Subcutaneous abdominal adipose tissue (tissue), 5 donors: ENCODE measurements around the gene ABCB8.

Experiments used
- H3K27ac ChIP-seq: one replicate; pipeline ENCODE4 v1.7.0; 2013; ENCODE audit warnings: low read depth, mild to moderate bottlenecking, inconsistent platforms, low read length, moderate library complexity
- H3K27me3 ChIP-seq, 5 donors: one replicate each; pipeline ENCODE4 v1.7.0; 2013; ENCODE audit warnings: low read length in 5 of 5, inconsistent platforms in 1 of 5; ENCODE audit not compliant: control insufficient read depth in 5 of 5, insufficient read depth in 4 of 5
- H3K36me3 ChIP-seq, 5 donors: one replicate each; pipeline ENCODE4 v1.7.0; 2013; ENCODE audit warnings: low read length in 5 of 5; ENCODE audit not compliant: control insufficient read depth in 5 of 5, insufficient read depth in 5 of 5
- H3K4me1 ChIP-seq, 5 donors: one replicate each; pipeline ENCODE4 v1.7.0; 2013; ENCODE audit warnings: low read length in 5 of 5, mild to moderate bottlenecking in 3 of 5, moderate library complexity in 1 of 5; ENCODE audit not compliant: control insufficient read depth in 5 of 5, insufficient read depth in 5 of 5
- H3K4me3 ChIP-seq, 5 donors: one replicate each; pipeline ENCODE4 v1.7.0; 2013; ENCODE audit warnings: low read length in 5 of 5, low read depth in 1 of 5
- H3K9ac ChIP-seq, 5 donors: one replicate each; pipeline ENCODE4 v1.7.0; 2013; ENCODE audit warnings: low read length in 5 of 5, mild to moderate bottlenecking in 4 of 5, moderate library complexity in 3 of 5
- H3K9me3 ChIP-seq, 5 donors: one replicate each; pipeline ENCODE4 v1.7.0; 2013; ENCODE audit warnings: low read length in 5 of 5; ENCODE audit not compliant: control insufficient read depth in 5 of 5
- donor health status: healthy.
- donor health status: healthy.
- donor health status: healthy.
- donor health status: healthy.
- donor health status: healthy.

ABCB8 gene

DNA sequence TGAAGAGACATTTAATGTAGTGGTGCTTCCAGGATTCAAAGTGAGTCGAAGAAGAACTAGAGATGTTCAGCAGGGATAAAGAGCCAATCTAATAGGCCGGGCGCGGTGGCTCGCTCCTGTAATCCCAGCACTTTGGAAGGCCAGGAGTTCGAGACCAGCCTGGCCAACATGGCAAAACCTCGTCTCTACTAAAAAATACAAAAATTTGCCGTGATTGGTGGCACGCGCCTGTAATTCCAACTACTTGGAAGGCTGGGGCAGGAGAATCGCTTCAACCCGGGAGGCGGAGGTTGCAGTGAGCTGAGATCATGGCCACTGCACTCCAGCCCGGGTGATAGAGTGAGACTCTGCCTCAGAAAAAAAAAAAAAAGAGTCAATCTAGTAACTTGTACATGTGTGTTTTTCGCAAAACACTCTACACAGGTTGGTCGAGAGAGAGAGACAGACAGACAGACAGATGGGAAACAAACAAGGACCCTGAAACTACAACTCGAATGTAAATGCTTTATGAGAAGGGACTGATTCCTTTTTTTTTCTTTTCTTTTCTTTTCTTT lies 775 bp downstream of the ABCB8 start:
- H3K9ac ChIP-seq, result peak overlapping the region in 4 of 5 donors; percentile 54 to 78 (median 68)
- H3K36me3 ChIP-seq, result peaks cover 0 to 28% (median 7%) of the 10 kb centered on the region in 5 donors
- H3K4me3 ChIP-seq, result peak overlapping the region; percentile 75 to 93 (median 90)
- no peaks in the 10 kb centered on the region for H3K27me3 ChIP-seq
- H3K27ac ChIP-seq, result peak overlapping the region; percentile 72
- H3K4me1 ChIP-seq, result peaks cover 0 to 19% (median 12%) of the 10 kb centered on the region in 5 donors
- no peaks in the 10 kb centered on the region for H3K9me3 ChIP-seq

DNA sequence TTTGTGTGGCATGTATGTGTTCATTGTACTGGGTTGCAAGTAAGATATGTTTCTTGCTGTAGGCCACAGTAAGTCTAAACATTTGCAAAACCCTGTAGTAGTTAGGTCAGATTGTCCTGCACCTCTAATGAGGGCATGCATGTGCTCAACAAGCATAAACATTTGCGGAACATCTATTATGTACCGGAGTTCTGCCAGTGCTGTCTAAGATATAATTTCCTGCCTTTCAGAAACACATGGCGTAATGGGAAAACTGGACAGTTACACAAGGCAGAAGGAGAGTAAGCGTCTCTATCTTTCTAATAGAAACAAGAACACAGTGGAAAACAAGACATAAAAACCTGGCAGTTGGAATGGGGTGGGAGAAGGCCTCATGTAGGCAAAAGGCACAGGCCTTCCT lies 2.8 kb downstream of the ABCB8 start:
- no peak overlapping the region for H3K9ac ChIP-seq
- H3K36me3 ChIP-seq, result peaks cover 0 to 48% (median 27%) of the 10 kb centered on the region in 5 donors
- peaks cover 0 to 19% (median 12%) of the 10 kb centered on the region in 5 donors for H3K4me1 ChIP-seq
- H3K27me3 ChIP-seq, result no peaks in the 10 kb centered on the region
- H3K4me3 ChIP-seq, result no peak overlapping the region
- H3K27ac ChIP-seq, result no peak overlapping the region
- no peaks in the 10 kb centered on the region for H3K9me3 ChIP-seq

DNA sequence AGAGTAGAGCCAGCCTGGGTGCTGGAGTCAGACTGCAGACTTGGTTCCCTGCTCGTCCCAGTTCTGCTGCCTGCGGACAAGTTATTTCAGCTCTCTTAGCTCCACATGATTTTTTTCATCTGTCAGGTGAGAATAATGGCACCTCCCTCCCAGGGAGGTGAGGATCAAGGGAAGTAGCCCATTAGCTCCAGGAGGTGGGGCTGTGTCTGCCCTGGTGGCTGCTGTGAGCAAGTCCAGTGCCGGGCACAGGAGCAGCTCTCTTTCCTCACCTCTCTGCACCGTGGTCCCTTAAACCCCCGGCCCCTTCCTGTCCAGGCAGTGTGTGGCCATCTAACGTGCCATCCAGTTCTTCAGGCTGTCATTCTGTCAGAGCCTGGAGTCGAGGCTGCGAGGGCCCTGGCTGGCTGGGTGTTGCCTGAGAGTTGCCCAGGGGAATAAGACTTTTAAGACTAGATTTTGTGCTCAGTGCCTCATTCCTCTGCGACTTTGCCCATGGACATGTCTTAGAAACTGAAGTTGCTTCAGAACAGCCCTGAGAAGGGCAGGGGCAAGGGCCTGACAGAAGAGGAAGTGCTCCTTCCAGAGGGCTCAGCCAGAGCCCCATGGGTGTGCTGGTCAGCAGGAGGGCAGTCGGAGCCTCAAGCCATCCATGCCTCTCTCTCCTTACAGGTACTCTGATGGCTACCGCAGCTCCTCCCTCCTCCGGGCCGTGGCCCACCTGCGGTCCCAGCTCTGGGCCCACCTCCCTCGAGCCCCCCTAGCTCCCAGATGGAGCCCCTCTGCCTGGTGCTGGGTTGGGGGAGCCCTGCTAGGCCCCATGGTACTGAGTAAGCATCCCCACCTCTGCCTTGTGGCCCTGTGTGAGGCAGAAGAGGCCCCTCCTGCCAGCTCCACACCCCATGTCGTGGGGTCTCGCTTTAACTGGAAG lies 5.0 kb downstream of the ABCB8 start:
- peak overlapping the region in 1 of 5 donors; percentile 16 for H3K9ac ChIP-seq

DNA sequence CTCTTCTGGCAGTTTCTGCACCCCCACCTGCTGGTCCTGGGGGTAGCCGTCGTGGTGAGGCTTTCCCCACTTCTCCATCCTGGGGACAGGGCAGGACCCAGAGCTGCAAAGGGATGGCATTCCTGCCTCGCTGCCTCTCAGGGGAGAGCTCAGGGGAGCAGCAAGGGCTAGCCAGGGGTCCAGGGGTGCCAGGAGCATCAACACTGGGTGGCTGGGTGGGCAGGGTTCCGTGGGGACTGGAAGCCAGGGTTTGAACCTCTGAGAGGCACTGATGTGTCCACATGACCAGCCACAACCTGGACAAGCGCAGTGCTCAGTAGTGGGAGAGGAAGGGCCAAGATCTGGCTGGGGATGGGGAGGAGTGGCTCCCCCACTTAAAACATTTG lies 5.6 kb downstream of the ABCB8 start:
- Histone ChIP-seq H3K27ac (no peak overlapping the region), H3K4me1 (peaks cover 0 to 15% (median 9%) of the 10 kb centered on the region in 5 donors), H3K4me3 (no peak overlapping the region), H3K27me3 (no peaks in the 10 kb centered on the region), H3K36me3 (peaks cover 0 to 65% (median 41%) of the 10 kb centered on the region in 5 donors), H3K9ac (no peak overlapping the region), H3K9me3 (no peaks in the 10 kb centered on the region)

More for the DNA sequence above, 5.0 kb downstream of the ABCB8 start:
- Histone ChIP-seq H3K27ac (no peak overlapping the region), H3K4me3 (no peak overlapping the region), H3K9me3 (no peaks in the 10 kb centered on the region), H3K36me3 (peaks cover 0 to 65% (median 41%) of the 10 kb centered on the region in 5 donors), H3K27me3 (no peaks in the 10 kb centered on the region), H3K4me1 (peaks cover 0 to 13% (median 8%) of the 10 kb centered on the region in 5 donors)

DNA sequence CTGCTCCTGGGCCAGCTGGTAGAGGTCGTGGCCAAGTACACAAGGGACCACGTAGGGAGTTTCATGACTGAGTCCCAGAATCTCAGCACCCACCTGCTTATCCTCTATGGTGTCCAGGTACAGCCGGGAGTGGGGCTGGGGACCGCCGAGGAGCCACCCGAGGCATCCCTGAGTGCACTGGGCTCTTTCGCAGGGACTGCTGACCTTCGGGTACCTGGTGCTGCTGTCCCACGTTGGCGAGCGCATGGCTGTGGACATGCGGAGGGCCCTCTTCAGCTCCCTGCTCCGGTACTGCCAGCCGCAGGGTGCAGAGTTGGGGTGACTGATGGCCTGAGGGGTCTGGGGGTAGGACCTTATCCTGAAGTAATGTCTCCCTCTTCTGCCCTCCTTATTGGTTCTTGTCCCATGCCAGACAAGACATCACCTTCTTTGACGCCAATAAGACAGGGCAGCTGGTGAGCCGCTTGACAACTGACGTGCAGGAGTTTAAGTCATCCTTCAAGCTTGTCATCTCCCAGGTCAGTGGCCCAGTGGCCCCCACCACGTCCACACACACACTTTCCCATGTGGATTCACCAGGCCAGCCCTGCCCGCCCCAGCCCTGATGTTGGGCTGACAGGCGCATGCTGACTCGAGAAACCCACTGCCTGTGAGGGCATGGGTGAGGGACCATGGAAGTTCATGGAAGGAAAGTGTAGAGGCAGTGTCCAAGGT lies 6.2 kb downstream of the ABCB8 start:
- Histone ChIP-seq H3K9ac (no peak overlapping the region), H3K9me3 (no peaks in the 10 kb centered on the region), H3K27ac (no peak overlapping the region), H3K4me3 (no peak overlapping the region), H3K4me1 (peaks cover 0 to 15% (median 11%) of the 10 kb centered on the region in 5 donors), H3K36me3 (peaks cover 0 to 65% (median 41%) of the 10 kb centered on the region in 5 donors), H3K27me3 (no peaks in the 10 kb centered on the region)

DNA sequence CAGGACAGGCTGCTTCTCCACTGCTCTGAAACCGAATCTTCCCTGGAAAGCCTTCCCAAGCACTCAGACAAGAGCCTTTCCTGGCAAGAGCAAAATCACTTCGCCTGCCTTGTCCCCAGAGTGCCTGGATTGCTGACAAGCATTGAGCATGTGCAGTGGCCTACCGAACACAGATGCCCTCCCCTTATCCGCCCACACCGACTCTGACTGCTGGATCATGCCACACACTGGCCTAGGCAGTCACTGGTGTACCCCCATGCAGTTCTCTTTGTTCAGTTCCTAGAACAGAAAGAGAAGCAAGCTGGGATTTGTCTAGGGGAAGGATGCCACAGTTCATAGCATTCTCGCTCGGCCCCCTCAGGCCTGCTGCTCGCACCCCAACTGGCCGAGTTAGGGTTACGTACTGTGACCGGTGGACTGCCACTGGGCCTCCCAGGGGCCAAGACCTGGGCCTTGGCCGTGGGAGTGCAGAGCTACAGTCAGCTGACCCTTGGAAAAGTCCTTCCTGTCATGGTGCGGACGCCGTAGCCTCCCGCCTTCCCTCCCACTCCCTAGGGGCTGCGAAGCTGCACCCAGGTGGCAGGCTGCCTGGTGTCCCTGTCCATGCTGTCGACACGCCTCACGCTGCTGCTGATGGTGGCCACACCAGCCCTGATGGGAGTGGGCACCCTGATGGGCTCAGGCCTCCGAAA lies 6.9 kb downstream of the ABCB8 start:
- Histone ChIP-seq H3K27ac (no peak overlapping the region), H3K9ac (no peak overlapping the region), H3K4me1 (peaks cover 0 to 15% (median 11%) of the 10 kb centered on the region in 5 donors), H3K36me3 (peaks cover 0 to 65% (median 41%) of the 10 kb centered on the region in 5 donors), H3K9me3 (no peaks in the 10 kb centered on the region), H3K4me3 (no peak overlapping the region), H3K27me3 (no peaks in the 10 kb centered on the region)

DNA sequence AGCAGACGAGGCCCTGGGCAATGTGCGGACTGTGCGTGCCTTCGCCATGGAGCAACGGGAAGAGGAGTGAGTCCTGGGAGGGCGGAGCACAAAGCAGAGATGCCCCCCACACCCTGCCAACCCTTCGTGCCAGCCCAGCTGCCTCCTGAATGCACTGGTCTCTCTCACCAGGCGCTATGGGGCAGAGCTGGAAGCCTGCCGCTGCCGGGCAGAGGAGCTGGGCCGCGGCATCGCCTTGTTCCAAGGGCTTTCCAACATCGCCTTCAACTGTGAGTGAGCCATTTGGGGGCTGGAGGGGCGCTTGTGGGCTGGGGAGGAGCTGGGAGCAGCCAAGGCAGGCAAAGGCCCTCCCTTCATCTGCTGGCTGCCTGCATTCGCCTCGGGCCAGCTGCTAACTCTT lies 7.7 kb downstream of the ABCB8 start:
- H3K4me3 ChIP-seq, result no peak overlapping the region
- no peaks in the 10 kb centered on the region for H3K27me3 ChIP-seq
- peaks cover 0 to 15% (median 11%) of the 10 kb centered on the region in 5 donors for H3K4me1 ChIP-seq
- H3K9me3 ChIP-seq, result no peaks in the 10 kb centered on the region
- H3K27ac ChIP-seq, result no peak overlapping the region
- H3K9ac ChIP-seq, result no peak overlapping the region
- peaks cover 0 to 64% (median 41%) of the 10 kb centered on the region in 5 donors for H3K36me3 ChIP-seq

DNA sequence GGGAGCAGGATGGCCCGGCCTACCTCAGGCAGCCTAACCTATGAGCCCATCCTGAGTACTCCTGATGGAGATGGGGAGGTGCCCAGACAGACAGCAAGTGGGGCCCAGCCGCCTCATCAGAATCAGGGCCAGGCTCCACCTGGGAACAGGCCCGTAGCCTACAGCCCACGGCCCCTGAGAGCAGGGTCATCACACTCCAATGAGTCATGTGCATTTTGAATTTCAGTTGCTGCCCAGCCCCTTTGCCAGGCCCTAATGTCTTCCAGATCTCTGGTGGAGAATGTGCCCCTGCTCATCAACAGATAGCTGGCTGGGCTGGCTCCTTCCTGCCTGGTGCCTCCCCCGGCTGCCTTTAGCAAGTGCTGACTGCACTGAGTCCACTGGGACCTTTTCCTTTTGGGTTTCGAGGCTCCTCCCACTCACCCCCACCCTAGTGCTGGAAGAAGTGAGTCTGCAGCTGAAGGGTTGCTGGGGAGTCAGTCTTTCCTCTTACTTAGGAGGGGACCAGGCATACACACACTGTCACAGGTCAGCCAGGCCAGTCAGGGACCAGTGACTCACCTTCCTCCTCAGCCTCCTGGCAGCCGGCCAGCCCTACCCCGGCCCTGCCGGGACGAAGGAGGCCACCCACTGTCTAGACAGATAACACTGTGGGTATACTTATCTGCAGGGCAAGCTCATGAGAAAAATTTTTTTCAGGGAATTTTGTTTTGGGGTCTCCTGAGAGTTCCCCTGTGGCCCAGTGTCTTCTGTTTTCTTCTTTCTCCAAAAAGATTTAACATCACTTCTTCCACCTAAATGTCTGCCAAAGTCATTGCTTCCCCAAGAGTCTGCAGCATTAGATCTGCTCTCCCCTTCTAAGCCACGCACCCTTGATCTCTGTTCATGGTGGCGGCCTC lies 10.9 kb downstream of the ABCB8 start:
- H3K4me3 ChIP-seq, result no peak overlapping the region
- H3K36me3 ChIP-seq, result peaks cover 0 to 62% (median 49%) of the 10 kb centered on the region in 5 donors
- no peak overlapping the region for H3K27ac ChIP-seq
- H3K27me3 ChIP-seq, result no peaks in the 10 kb centered on the region
- peaks cover 0 to 15% (median 11%) of the 10 kb centered on the region in 5 donors for H3K4me1 ChIP-seq
- no peaks in the 10 kb centered on the region for H3K9me3 ChIP-seq
- peak overlapping the region in 2 of 5 donors; percentile 2 to 37 for H3K9ac ChIP-seq
